SU-DHL-6 (cell line): ENCODE data around the gene MAN2B1.

Source experiments
- EZH2phosphoT487 ChIP-seq: fragments of 200-600 bp; sonication (generic), shearing (Covaris generic); conservative IDR thresholded peaks from 2 replicates; pipeline ENCODE4 v1.6.1; 2018; ENCODE audit warnings: mild to moderate bottlenecking, antibody characterized with exemption, low read length, moderate library complexity, mixed read lengths
- TF ChIP-seq, protein P1 (sequence below): fragments of 200-600 bp; sonication (generic); IDR thresholded peaks from one replicate; pipeline ENCODE4 v1.5.1; 2017; ENCODE audit warnings: antibody characterized with exemption, mild to moderate bottlenecking, low read length, moderate library complexity; ENCODE audit not compliant: insufficient read depth, poor library complexity, severe bottlenecking

DNA sequence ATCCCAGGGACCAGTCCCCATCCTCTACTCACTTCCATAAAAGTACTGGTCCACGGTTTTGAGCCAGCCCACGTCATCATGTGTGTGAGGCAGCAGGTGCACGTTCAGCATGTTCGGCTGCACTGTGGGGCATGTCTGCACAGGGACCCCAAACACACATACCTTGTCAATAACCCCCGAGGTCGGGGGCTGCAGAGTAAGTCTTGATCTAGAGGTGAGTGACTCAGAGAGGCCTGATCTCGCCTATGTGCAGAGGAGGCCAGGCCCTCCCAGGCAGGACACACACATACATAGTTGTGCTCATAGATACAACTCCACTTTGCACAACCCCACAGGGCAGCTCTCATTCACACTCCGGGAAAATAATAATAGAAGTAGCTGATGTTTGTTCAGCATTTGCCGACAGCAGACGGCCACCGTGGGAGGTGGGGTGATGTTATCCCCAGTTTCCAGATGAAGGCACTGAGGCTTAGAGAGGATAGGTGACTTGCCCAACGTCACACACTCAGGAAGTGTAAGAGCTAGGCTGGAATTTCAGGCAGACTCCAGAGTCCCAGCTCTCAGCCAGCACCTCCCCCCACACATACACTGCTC lies 774 bp downstream of the MAN2B1 start:
- TF ChIP-seq, protein P1, sequence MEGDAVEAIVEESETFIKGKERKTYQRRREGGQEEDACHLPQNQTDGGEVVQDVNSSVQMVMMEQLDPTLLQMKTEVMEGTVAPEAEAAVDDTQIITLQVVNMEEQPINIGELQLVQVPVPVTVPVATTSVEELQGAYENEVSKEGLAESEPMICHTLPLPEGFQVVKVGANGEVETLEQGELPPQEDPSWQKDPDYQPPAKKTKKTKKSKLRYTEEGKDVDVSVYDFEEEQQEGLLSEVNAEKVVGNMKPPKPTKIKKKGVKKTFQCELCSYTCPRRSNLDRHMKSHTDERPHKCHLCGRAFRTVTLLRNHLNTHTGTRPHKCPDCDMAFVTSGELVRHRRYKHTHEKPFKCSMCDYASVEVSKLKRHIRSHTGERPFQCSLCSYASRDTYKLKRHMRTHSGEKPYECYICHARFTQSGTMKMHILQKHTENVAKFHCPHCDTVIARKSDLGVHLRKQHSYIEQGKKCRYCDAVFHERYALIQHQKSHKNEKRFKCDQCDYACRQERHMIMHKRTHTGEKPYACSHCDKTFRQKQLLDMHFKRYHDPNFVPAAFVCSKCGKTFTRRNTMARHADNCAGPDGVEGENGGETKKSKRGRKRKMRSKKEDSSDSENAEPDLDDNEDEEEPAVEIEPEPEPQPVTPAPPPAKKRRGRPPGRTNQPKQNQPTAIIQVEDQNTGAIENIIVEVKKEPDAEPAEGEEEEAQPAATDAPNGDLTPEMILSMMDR, result no peak
- no peak for TF ChIP-seq EZH2phosphoT487
